Fibroblast of the aortic adventitia (primary cell): ENCODE data around the gene CELF5. TPM values are rescaled to one million over a fixed set of nuclear protein-coding genes. Genes with fewer than 3 reads are reported as not detected.
"Not testable (repeated sequence)": the region's sequence is repeated elsewhere in the genome, so short reads cannot be mapped to it uniquely, and the experiment has no call there.

ENCODE experiments used
- DNase-seq: peaks from one replicate; pipeline ENCODE4 v3.0.0-alpha.2; 2010; ENCODE audit warnings: low read depth
- H3K4me3 ChIP-seq: 2 replicates; pipeline ENCODE4 v1.5.1; 2011; ENCODE audit warnings: low read depth, mild to moderate bottlenecking, control low read depth, low read length, moderate library complexity
- CTCF ChIP-seq: IDR thresholded peaks from 2 replicates; pipeline ENCODE4 v1.5.1; 2011; ENCODE audit warnings: mild to moderate bottlenecking, low read length, control low read depth, inconsistent platforms; ENCODE audit not compliant: insufficient read depth
- total RNA-seq: library from RNA; depleted of rRNA; stranded (reverse); fragments of >200 nt; gene quantifications from 2 replicates; pipeline ENCODE4 v1.2.3, GENCODE V29; 2012; ENCODE audit warnings: low replicate concordance

Gene CELF5
- total RNA-seq, 1 donor, result not detected

GRCh38 chr19:3284759-3285646 lies 60.5 kb downstream of the CELF5 start:
- DNase-seq, result peak; percentile 38
- TF ChIP-seq CTCF, result no peak
- H3K4me3 ChIP-seq, result no peak overlapping the region

- no peak for DNase-seq
- H3K4me3 ChIP-seq, result no peak overlapping the region
- TF ChIP-seq CTCF, result no peak
These were observed 61.3 kb downstream of the CELF5 start for GRCh38 chr19:3285647-3286176.

- no peak for TF ChIP-seq CTCF
- no peak for DNase-seq
- no peak overlapping the region for H3K4me3 ChIP-seq
These were observed 63.4 kb downstream of the CELF5 start for GRCh38 chr19:3287814-3288213.

GRCh38 chr19:3288437-3288836 lies 64.0 kb downstream of the CELF5 start:
- DNase-seq, H3K4me3 ChIP-seq: not testable (repeated sequence)

- no peak overlapping the region for H3K4me3 ChIP-seq
- no peak for TF ChIP-seq CTCF
- DNase-seq, result no peak
These were observed 65.6 kb downstream of the CELF5 start for GRCh38 chr19:3289971-3290569.

GRCh38 chr19:3290858-3291257 lies 66.4 kb downstream of the CELF5 start:
- not testable (repeated sequence) for H3K4me3 ChIP-seq, DNase-seq

- no peak overlapping the region for H3K4me3 ChIP-seq
- no peak for TF ChIP-seq CTCF
- no peak for DNase-seq
These were observed 67.2 kb downstream of the CELF5 start for GRCh38 chr19:3291644-3292043.
